ENCODE measurements around the gene DLGAP4. TPM values are rescaled to one million over a fixed set of nuclear protein-coding genes. Genes with fewer than 3 reads are reported as not detected.

The DLGAP4 gene
- total and polyA plus RNA-seq, 2 of the 8 experiments (the other 6 are each of a cell fraction or from before 2014, with no cell fraction given): 41.2 to 57.2 TPM

GRCh38 chr20:36446557-36446956 lies 140.4 kb downstream of the DLGAP4 start:
- TF ChIP-seq KDM1A (IDR thresholded peaks at IDR 0.05; ENCODE audit: borderline replicate concordance, low read length) (no peak), CHD2 (IDR thresholded peaks at IDR 0.05; ENCODE audit: low read length) (no peak)
- Histone ChIP-seq H2BK15ac (ENCODE audit: low read length) (0 out of 2 replicates have a peak overlapping the region, but pooled peaks have one; percentile 34), H3K36me3 (ENCODE audit: control insufficient read depth in 2 of 4, insufficient read depth in 4 of 4, low read length in 3 of 4) (no peaks in the 10 kb centered on the region), H3K18ac (ENCODE audit: extremely low read depth, low read length) (no peak overlapping the region), H2AFZ (ENCODE audit: low read length) (no peak overlapping the region), H4K91ac (replicated peaks; ENCODE audit: insufficient read length, low read length) (no peak overlapping the region), H3K4me1 (replicated peaks in 1 of 4; ENCODE audit: control insufficient read depth in 3 of 4, insufficient read depth in 4 of 4, low read length in 3 of 4) (peaks cover 4 to 11% (median 5%) of the 10 kb centered on the region in 4 experiments; a peak in 4 of 7 replicates), H2BK5ac (ENCODE audit: low read depth, low read length) (no peak overlapping the region), H3K23me2 (ENCODE audit: low read depth, low read length) (no peaks in the 10 kb centered on the region), H3K79me1 (ENCODE audit: low read depth, low read length) (no peaks in the 10 kb centered on the region), H4K8ac (ENCODE audit: extremely low read depth, insufficient read depth, low read length) (no peak overlapping the region; the same call in 1 of the 2 replicates), H3K4me2 (ENCODE audit: insufficient read depth in 1 of 2, low read depth in 2 of 2, low read length in 2 of 2) (no peak overlapping the region), H4K5ac (ENCODE audit: insufficient read length, low read depth, low read length) (no peak overlapping the region), H4K20me1 (replicated peaks in 1 of 2; ENCODE audit: control insufficient read depth in 1 of 2, insufficient read depth in 2 of 2, low read length in 2 of 2) (no peaks in the 10 kb centered on the region), H3K4ac (replicated peaks; ENCODE audit: insufficient read length, low read depth, low read length) (no peak overlapping the region), H3K9ac (replicated peaks in 1 of 4; ENCODE audit: extremely low read depth in 1 of 4, low read depth in 3 of 4, low read length in 3 of 4) (no peak overlapping the region; a peak in 1 of 7 replicates), H3K79me2 (ENCODE audit: control insufficient read depth in 1 of 2, insufficient read depth in 2 of 2, low read length in 2 of 2) (no peaks in the 10 kb centered on the region), H2BK120ac (replicated peaks; ENCODE audit: low read depth, low read length) (no peak overlapping the region), H2AK5ac (ENCODE audit: low read depth, low read length) (no peak overlapping the region), H3K14ac (ENCODE audit: insufficient read length) (no peak overlapping the region), H3K56ac (replicated peaks; ENCODE audit: insufficient read length, low read depth, low read length) (no peak overlapping the region), H3K4me3 (ENCODE audit: extremely low read depth in 1 of 4, insufficient read depth in 2 of 4, low read depth in 3 of 4, low read length in 4 of 4) (no peak overlapping the region), H3K9me3 (ENCODE audit: insufficient read depth in 2 of 2, low read depth in 1 of 2, low read length in 1 of 2) (no peaks in the 10 kb centered on the region), H3K23ac (ENCODE audit: insufficient read length) (no peak overlapping the region), H3K27ac (ENCODE audit: low read depth, low read length) (no peak overlapping the region), H2BK12ac (ENCODE audit: low read depth, low read length) (no peak overlapping the region), H3K27me3 (replicated peaks in 1 of 4; ENCODE audit: control insufficient read depth in 3 of 4, extremely low read depth in 1 of 4, insufficient read depth in 3 of 4, low read length in 3 of 4) (no peaks in the 10 kb centered on the region), H2BK20ac (ENCODE audit: low read length) (0 out of 2 replicates have a peak overlapping the region, but pooled peaks have one; percentile 48)
- DNase-seq (ENCODE audit: low read depth in 1 of 2, low spot score in 2 of 2) (no peak), FAIRE-seq (no peak)
- ChIA-PET CTCF (ENCODE audit: partially characterized antibody) (interaction anchor here (1.1 to 2.4 kb wide), 9 partner anchors 13 to 232 kb away, joined by 3 to 9 read pairs (median 4); no protein-coding TSS in a partner anchor), POLR2A (ENCODE audit: partially characterized antibody) (interaction anchor here (0.6 to 1.3 kb wide), 4 partner anchors 9 to 125 kb away, joined by 3 read pairs; no protein-coding TSS in a partner anchor)
- WGBS, 2 experiments (ENCODE audit: extremely low coverage in 1 of 2, insufficient coverage in 1 of 2, insufficient read length in 1 of 2, insufficient replicate concordance in 2 of 2, low coverage in 1 of 2, low lambda C conversion rate in 2 of 2, missing lambda C conversion rate in 1 of 2): 81% methylated on average over 17 of the region's 17 CpGs; no CpG with 5 or more reads in 1 of the 2 experiments

Data from H1 (cell line).